GM21423 (cell line): ENCODE measurements around the gene LGI4.

ENCODE experiments used
- ATAC-seq: cut with Tn5 transposase; IDR thresholded peaks from one replicate; pipeline ENCODE4 v1.9.1; 2021; ENCODE audit warnings: mild to moderate bottlenecking, moderate library complexity; ENCODE audit not compliant: unreplicated experiment

Gene LGI4

DNA sequence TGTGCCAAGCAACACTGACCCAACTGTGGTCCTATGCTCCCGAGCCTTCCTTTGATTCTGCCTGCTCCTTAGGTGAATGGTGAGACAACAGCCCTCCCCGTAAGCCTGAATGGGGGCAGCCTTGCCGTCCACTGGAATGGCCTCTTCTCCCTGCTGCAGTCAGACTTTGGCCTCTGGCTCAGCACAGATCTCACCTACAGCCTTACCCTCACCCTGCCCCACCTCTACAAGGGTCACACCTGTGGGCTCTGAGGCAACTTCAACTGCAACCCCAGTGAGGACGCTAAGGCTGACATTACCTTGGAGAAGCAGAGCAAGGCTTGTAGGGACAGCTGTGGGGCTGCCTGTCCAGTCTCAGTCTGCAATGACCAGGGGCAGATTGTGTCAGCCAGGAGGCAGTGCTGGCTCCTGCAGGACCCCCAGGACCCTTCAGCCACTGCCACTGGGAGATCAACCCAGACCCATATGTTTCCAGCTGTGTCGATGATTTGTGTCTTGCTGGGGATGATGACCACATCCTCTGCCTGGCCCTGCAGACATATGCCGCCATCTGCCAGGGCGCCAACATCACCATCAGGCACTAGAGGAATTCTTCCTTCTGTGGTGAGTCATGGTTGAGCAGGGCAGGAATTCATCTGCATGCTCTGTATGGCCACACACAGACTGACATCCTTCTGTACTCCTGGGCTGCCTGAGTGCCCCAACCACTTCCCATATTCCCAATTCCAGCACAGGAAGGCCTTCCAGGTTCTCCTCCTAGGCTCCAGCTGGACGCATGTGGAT, 46.5 kb downstream of the LGI4 start:
- no peak for ATAC-seq

DNA sequence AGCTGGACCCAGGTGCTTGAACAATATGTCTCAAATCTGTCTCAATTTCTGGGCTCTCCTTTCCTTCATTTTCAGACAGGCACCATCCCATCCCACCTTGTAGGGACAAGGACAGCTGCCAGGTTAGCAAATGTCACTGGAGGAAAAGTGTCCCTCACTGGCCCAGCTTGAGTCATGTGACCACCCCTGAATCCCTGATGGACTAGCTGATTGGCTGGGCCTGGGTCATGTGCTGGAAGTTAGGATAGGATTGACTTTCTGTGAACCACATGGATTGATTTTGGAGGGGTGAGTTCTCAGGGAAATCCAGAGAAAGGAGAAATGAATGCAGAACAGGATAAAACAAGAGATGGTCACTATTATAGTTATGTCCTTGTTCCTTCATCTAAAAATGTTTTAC, 47.5 kb downstream of the LGI4 start:
- ATAC-seq: no peak

DNA sequence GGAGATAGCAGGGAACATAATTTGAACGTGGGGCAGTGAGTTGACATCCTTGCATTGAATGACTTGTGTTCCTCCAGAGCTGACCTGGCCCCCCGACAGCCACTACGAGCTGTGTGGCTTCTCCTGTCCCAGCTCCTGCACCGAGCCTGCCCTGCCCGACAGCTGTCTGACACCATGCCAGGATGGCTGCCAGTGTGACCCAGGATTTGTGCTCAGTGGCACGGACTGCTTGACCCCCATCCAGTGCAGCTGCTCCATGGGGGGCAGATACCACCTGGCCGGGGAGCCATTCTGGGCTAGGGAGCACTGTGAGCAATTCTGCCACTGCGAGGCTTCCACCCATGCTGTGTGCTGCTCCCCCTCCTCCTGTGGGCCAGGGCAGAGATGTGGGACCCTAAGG, 48.4 kb downstream of the LGI4 start:
- no peak for ATAC-seq

DNA sequence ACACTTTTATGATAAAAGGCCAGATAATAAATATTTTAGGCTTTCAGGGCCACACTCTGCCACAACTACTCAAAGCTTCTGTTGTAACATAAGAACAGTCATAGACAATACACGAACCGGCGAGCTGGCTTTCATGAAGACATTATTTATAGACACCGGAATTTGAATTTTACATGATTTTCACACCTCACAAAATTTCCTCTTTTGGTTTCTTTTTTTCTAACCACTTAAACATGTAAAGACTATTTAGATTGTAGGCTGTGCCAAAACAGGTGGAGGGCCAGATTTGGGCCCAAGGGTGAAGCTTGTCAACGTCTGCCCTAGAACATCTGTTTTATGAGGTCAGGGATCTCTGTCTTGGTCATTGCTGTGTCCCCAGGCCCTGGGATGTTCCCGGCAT, 48.9 kb downstream of the LGI4 start:
- no peak for ATAC-seq

DNA sequence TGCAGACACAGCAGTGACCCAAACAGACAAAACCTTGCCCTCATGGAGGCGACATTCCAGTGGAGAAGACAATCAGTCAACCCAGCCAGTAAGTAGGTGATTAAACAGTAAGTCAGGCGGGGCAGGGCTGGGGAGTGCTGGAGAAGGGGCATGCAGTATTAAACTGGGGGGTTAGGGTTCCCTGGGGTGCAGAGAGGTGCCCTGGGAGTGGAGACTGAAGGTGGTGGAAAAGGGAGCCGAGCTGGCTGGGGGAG, 50.4 kb downstream of the LGI4 start:
- no peak for ATAC-seq

DNA sequence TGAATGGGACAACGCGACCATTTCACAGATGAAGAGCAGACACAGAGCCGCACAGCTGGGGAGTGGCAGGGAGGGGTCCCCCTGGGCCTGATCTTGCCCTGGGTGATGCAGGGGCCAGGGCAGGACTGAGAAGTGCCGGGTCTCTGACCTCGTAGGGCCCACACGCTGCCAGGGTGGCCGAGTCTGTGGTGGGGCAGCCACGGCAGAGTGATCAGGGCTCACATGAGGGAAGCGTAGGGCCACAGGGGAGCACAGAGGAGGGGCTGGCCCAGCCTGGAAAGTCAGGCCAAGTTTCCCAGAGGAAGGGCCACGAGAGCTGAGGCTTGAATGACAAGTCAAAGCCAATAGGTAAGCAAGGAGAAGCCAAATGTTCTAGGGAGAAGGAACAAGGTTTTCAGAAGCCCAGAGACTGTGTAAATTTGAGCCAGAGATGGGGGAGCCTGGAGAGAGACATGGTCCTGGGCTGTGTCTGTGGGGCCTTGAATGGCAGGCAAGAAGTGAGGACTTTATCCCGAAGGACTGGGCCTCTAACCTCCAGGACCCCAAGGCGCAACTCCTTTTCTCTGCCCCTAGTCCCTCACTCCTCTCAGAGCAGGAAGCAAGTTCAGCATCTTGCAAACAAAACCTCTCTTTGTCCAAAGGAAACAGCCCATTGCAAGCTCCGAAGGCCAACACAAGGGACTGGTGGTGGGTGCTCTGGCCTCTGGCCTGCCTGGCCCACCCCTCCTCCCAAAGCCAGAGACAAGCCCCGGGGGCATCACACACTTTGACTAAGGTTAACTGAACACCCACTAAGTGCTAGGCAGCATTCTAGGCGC, 51.0 kb downstream of the LGI4 start:
- ATAC-seq: no peak

DNA sequence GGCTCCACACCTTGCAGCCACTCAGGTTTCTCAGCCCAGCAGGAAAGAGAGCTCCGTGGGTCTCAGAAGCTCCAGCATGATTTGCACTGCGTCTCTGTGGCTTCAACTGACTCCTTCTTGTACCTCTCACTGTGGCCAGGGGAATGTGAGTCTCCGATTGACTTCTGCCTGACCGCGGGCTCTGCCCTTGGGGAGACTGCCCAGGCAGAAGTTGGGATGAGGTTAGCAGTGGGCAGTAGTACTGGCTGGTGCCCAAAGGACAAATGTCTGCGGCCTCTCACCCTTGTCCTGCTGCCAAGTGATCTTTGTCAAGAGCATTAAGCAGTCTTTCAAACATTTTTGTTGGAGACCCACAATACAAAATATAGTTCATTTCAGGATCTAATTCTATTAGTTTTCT, 53.7 kb downstream of the LGI4 start:
- ATAC-seq: no peak

DNA sequence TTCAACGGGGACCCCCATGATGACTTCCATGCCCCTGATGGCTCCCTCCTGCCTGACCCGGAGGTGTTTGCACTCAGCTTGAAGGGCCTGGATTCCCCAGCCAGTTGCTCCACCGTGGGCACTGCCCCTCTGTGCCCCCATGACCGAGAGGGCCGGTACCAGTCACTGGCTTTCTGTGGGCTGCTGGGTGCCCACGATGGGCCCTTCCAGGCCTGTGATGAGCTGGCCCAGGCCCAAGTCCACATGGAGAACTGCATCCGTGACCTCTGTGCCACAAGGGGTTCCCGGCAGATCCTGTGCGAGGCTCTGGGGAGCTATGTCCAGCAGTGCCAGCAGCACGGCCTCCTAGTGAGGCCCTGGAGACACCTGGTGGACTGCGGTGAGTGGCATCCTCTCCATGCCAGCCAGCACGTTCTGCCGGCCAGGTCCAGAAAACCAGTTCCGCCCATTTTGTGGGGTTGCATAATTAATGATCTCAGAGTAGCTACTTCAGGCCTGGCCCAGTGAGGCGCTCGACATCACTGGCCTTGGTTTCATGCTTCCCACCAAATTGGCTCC, 54.2 kb downstream of the LGI4 start:
- no peak for ATAC-seq

DNA sequence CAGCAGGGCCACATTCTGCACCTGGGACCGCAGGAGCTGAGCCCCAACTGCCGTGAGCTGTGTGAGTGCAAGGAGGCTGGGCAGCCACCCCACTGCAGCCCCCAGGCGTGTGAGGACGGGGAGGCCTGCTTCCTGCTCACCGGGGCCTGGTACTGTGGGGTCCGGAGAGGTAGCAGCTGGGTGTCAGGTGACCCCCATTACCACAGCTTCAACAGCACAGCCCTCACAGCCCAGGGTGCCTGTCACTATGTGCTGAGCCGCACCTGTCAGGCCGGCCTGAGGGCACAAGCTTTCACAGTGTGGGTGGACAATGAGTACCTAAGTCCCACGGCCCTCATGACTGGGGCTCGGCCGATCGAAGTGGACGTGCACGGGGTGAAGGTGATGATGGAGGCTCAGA, 55.0 kb downstream of the LGI4 start:
- ATAC-seq: no peak

DNA sequence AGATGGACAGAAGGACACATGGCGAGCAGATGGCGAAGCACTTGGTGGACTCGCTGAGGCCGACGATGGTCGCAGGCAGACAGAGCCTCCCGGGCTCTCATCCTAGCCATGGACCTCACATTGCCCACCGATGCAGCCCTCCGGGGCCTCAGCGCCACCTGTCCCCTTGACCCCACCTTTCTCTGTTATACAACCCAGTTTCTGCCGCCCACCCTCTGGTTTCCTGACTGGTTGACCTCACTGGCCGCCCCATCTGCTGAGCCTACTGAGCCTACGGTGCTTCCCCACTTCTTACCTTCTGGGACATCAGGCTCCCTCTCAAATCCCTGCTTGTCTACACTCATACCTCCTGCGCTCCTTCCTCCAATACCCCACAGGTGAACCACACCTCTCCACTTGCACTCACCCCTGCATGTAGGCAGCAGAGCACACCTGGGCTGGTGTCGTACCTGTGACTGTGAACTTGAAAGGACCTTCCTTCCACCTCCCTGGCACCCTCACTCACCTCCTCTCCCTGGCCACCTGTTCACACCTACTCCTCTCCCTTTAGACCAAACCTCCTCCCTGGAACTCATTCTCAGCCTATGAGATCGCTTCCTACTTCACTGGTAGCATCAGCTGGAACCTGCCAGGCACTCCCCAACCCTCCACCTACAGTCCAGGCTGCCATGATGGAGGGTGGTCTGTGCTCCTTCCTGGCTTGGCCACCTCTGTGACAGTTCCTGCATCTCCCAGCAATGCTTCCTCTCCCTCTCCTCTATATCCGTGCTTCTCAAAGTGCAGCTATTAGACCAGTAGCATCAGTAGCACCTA, 57.2 kb downstream of the LGI4 start:
- no peak for ATAC-seq

DNA sequence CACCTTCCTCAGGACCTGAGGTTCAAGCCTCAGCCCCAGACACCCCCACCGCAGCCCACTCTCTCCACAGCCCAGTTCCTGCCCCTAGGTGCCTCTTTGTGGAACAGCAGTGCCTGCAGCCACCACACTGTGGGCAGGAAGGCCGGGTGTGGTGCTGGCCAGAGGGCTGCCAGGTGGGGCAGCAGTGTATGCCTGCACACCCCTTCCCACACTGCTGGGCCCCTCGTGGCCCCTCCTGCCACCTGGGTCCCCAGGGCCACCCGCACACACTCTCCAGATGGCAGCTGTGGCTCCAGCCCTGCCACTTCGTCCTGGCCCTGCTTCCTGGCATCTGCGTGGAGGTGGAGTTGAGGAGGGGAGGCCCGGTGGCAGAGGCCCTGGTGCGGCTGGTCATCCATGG, 58.2 kb downstream of the LGI4 start:
- ATAC-seq: no peak

DNA sequence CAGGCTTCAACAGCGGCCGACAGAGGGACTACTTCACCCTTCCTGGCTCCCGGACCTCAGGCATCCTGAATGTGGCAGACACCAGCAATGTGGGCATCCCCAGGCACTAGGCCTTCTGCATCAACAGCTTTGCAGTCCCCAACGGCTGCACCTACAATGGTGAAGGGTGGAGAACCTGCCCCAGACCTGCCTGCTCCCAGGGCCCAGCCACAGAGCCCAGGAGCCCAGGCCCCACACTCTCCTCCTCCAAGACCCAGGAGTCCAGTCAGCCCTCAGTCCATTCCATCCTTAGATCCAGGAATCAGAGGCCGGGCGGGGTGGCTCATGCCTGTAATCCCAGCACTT, 58.9 kb downstream of the LGI4 start:
- ATAC-seq: no peak

DNA sequence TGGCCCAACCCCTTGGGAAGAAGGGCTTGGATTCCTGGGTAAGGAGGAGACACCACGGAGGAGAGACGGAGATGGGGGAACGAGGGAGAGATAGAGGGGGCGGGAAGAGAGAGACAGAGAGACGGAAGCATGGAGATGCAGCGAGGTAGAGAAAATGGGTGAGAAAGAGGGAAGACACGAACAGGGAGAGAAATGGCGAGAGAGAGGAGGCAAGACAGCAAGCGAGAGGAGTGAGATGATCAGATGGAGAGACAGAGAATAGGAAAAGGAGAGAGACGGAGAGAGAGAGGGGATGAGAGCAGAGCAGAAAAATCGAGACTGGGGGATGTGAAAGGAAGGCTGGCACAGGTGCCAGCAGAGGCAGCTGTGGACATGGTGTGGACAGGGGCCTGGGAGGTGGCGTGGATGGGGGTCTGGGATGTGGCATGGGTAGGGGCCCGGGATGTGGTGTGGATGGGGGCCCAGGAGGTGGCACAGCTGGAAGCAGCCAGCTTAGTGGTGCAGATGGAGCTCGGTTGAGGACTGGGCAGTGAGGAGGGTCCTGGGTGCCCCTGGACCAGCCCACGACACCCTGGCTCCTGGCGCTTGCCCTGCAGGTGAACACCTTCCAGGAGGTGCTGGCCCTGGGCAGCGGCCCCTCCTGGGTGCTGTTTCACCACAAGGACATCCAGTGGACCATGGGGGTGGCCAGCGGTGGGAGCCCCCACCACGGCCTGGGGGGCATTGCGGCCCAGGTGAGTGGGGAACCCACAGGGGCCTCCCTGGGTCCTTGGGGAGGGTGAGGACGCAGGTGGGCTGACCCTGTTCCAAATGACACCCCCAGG, 59.4 kb downstream of the LGI4 start:
- no peak for ATAC-seq
